PC-3 (cell line): ENCODE data around the gene TMEM204. TPM values are rescaled to one million over a fixed set of nuclear protein-coding genes. Genes with fewer than 3 reads are reported as not detected.

Experiments used
- ATAC-seq: fragments of 200-7000 bp; cut with Tn5 transposase; 2 replicates; pipeline ENCODE4 v1.9.1; 2020; ENCODE audit warnings: mild to moderate bottlenecking, moderate library complexity
- BruUV-seq: library from RNA; stranded (reverse); fragments of 400-500 nt; replicated peaks from 2 replicates; lab custom pipeline; 2021; lab: Mats Ljungman, UMichigan
- CTCF ChIA-PET: fragments of 300-600 bp; sonication (Branson Sonifier 250); formaldehyde crosslinking; loops from one replicate; lab custom pipeline; 2022; ENCODE audit warnings: antibody characterized with exemption; lab: Charles Lee
- POLR2A ChIA-PET: fragments of 300-600 bp; sonication (Branson Sonifier 250); formaldehyde crosslinking; loops from one replicate; lab custom pipeline; 2022; ENCODE audit warnings: antibody characterized with exemption; ENCODE audit not compliant: unreplicated experiment; lab: Charles Lee
- DNase-seq: peaks from one replicate; pipeline ENCODE4 v3.0.0-alpha.2; 2015
- H2AFZ ChIP-seq: fragments of 300-600 bp; sonication (generic); 2 replicates; pipeline ENCODE4 v1.6.0; 2016; ENCODE audit warnings: antibody characterized with exemption, low read length
- H3F3A ChIP-seq: fragments of 300-600 bp; sonication (generic); one replicate; pipeline ENCODE4 v1.6.0; 2017; ENCODE audit warnings: antibody characterized with exemption, low read length, control low read depth, mild to moderate bottlenecking; ENCODE audit not compliant: unreplicated experiment
- H3K27ac ChIP-seq: fragments of 300-600 bp; sonication (generic); 2 replicates; pipeline ENCODE4 v1.5.1; 2016; ENCODE audit warnings: mild to moderate bottlenecking, low read length
- H3K27me3 ChIP-seq: fragments of 300-600 bp; sonication (generic); 2 replicates; pipeline ENCODE4 v1.6.1; 2016; ENCODE audit warnings: low read length, mixed read lengths
- H3K36me3 ChIP-seq: fragments of 300-600 bp; sonication (generic); 2 replicates; pipeline ENCODE4 v1.6.1; 2016; ENCODE audit warnings: low read depth, mixed run types, low read length, mixed read lengths
- H3K4me1 ChIP-seq: fragments of 300-600 bp; sonication (generic); 2 replicates; pipeline ENCODE4 v1.5.1; 2016; ENCODE audit warnings: low read length; ENCODE audit not compliant: insufficient read depth
- H3K4me2 ChIP-seq: fragments of 300-600 bp; sonication (generic); 2 replicates; pipeline ENCODE4 v1.6.0; 2016; ENCODE audit warnings: low read length
- H3K4me3 ChIP-seq: fragments of 300-600 bp; sonication (generic); 2 replicates; pipeline ENCODE4 v1.5.1; 2016; ENCODE audit warnings: mild to moderate bottlenecking, low read length, mixed read lengths
- H3K79me2 ChIP-seq: fragments of 300-600 bp; sonication (generic); 2 replicates; pipeline ENCODE4 v1.6.1; 2017; ENCODE audit warnings: low read length, mixed read lengths
- H3K9ac ChIP-seq: fragments of 300-600 bp; sonication (generic); 2 replicates; pipeline ENCODE4 v1.6.0; 2016; ENCODE audit warnings: mild to moderate bottlenecking, low read length
- H3K9me2 ChIP-seq: fragments of 300-600 bp; sonication (generic); replicated peaks from 2 replicates; pipeline ENCODE4 v1.6.1; 2016; ENCODE audit warnings: mixed run types, low read length, mixed read lengths
- H3K9me3 ChIP-seq: fragments of 300-600 bp; sonication (generic); 2 replicates; pipeline ENCODE4 v1.6.1; 2016; ENCODE audit warnings: low read length, mixed read lengths
- H4K20me1 ChIP-seq: fragments of 300-600 bp; sonication (generic); 2 replicates; pipeline ENCODE4 v1.6.1; 2016; ENCODE audit warnings: low read length, mixed read lengths
- EZH2 ChIP-seq: fragments of 300-600 bp; sonication (generic); IDR thresholded peaks from one replicate; pipeline ENCODE4 v1.6.1; 2017; ENCODE audit warnings: antibody characterized with exemption, mild to moderate bottlenecking, low read length; ENCODE audit not compliant: unreplicated experiment
- EZH2phosphoT487 ChIP-seq: fragments of 300-600 bp; sonication (generic); IDR thresholded peaks from 2 replicates; pipeline ENCODE4 v1.6.1; 2018; ENCODE audit warnings: mild to moderate bottlenecking, antibody characterized with exemption, low read length, borderline replicate concordance
- intact Hi-C: fragments of 100-400 bp; cut with micrococcal nuclease; formaldehyde crosslinking; loops from 2 replicates; pipeline ENCODE4 v1.9.0; 2023
- total RNA-seq: library from RNA; depleted of rRNA; stranded (reverse); fragments of >200 nt; gene quantifications from 2 replicates; pipeline ENCODE4 v1.2.3, GENCODE V29; 2014
- TF ChIP-seq, protein P1 (sequence below): fragments of 300-600 bp; sonication (generic); conservative IDR thresholded peaks from 2 replicates; pipeline ENCODE4 v1.5.1; 2017; ENCODE audit warnings: antibody characterized with exemption, low read depth, mild to moderate bottlenecking, low read length

TMEM204 gene
- total RNA-seq, 1 experiment from 2014 or later: not detected

GRCh38 chr16:1505073-1505844, 28.2 kb upstream of the TMEM204 start:
- Histone ChIP-seq H3K4me2 (no peak overlapping the region), H3K79me2 (no peaks in the 10 kb centered on the region), H4K20me1 (no peaks in the 10 kb centered on the region), H3K36me3 (no peaks in the 10 kb centered on the region), H3K9me2 (no peaks in the 10 kb centered on the region), H3K27ac (no peak overlapping the region), H3F3A (no peaks in the 10 kb centered on the region), H3K4me3 (no peak overlapping the region), H3K4me1 (no peaks in the 10 kb centered on the region), H3K27me3 (no peaks in the 10 kb centered on the region), H3K9me3 (no peaks in the 10 kb centered on the region), H3K9ac (no peak overlapping the region), H2AFZ (no peak overlapping the region)
- DNase-seq: no peak
- TF ChIP-seq, protein P1, sequence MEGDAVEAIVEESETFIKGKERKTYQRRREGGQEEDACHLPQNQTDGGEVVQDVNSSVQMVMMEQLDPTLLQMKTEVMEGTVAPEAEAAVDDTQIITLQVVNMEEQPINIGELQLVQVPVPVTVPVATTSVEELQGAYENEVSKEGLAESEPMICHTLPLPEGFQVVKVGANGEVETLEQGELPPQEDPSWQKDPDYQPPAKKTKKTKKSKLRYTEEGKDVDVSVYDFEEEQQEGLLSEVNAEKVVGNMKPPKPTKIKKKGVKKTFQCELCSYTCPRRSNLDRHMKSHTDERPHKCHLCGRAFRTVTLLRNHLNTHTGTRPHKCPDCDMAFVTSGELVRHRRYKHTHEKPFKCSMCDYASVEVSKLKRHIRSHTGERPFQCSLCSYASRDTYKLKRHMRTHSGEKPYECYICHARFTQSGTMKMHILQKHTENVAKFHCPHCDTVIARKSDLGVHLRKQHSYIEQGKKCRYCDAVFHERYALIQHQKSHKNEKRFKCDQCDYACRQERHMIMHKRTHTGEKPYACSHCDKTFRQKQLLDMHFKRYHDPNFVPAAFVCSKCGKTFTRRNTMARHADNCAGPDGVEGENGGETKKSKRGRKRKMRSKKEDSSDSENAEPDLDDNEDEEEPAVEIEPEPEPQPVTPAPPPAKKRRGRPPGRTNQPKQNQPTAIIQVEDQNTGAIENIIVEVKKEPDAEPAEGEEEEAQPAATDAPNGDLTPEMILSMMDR: no peak
- TF ChIP-seq EZH2phosphoT487 (no peak), EZH2 (no peak)
- no peak for ATAC-seq
- no TSS peak for BruUV-seq
- CTCF ChIA-PET: no interaction called here
- intact Hi-C loops: no loop called here
- POLR2A ChIA-PET: no interaction called here

GRCh38 chr16:1505912-1506311, 27.6 kb upstream of the TMEM204 start:
- Histone ChIP-seq H2AFZ (no peak overlapping the region), H4K20me1 (no peaks in the 10 kb centered on the region), H3K9me2 (no peaks in the 10 kb centered on the region), H3K4me3 (no peak overlapping the region), H3K79me2 (no peaks in the 10 kb centered on the region), H3K27ac (no peak overlapping the region), H3K9ac (no peak overlapping the region), H3K36me3 (no peaks in the 10 kb centered on the region), H3K4me1 (no peaks in the 10 kb centered on the region), H3K9me3 (no peaks in the 10 kb centered on the region), H3K4me2 (no peak overlapping the region), H3F3A (no peaks in the 10 kb centered on the region), H3K27me3 (no peaks in the 10 kb centered on the region)
- no TSS peak for BruUV-seq
- ChIA-PET CTCF (no interaction called here), POLR2A (no interaction called here)
- TF ChIP-seq, protein P1: no peak
- TF ChIP-seq EZH2: no peak
- TF ChIP-seq EZH2phosphoT487: no peak
- DNase-seq (no peak), ATAC-seq (no peak)
- intact Hi-C loops: no loop called here

DNA sequence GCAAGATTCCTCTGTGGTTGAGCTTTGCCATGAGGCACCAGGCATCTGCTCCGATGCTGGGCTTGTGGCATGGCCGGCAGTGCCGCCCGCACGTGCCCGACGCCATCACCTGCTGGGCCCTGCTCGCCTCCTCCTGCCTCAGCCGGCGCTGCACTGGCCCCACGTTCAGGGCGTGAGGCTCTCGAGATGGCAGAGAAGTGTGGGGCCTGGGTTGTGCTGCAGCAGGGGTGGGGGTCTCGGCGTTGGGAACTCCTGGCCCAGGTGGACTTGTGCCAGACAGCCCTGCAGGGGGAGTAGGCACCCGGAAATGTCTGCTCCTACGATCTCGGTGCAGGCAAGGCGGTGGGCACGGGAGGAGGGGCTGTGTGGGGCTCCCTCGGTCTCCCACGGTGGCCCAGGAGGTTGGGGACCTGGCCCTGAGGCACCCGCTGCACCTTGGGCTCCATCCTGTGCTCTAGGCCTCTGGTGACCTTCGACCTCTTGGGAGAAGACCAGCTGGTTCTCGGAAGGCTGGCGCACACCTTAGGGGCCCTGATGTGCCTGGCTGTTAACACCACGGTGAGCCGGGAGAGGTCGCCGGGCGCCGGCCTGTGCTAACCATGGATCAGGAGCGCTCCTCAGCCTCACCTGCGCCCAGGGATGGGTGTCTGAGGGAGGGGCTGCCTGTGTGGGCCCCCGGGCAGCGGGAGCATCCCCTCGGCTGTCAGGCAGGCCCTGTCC, 26.8 kb upstream of the TMEM204 start:
- BruUV-seq: no TSS peak
- no peak for DNase-seq
- no peak for ATAC-seq
- H2AFZ ChIP-seq: no peak overlapping the region
- H3K36me3 ChIP-seq: no peaks in the 10 kb centered on the region
- no peaks in the 10 kb centered on the region for H3K27me3 ChIP-seq
- intact Hi-C loops: no loop called here
- H3K4me2 ChIP-seq: no peak overlapping the region
- no peak overlapping the region for H3K27ac ChIP-seq
- H3K4me3 ChIP-seq: no peak overlapping the region
- no peaks in the 10 kb centered on the region for H3K4me1 ChIP-seq
- H3K9me3 ChIP-seq: no peaks in the 10 kb centered on the region
- H4K20me1 ChIP-seq: no peaks in the 10 kb centered on the region
- no peaks in the 10 kb centered on the region for H3F3A ChIP-seq
- H3K9ac ChIP-seq: no peak overlapping the region
- ChIA-PET CTCF (no interaction called here), POLR2A (no interaction called here)
- no peaks in the 10 kb centered on the region for H3K9me2 ChIP-seq
- TF ChIP-seq EZH2phosphoT487: no peak
- no peaks in the 10 kb centered on the region for H3K79me2 ChIP-seq
